HG02943 (cell line): ENCODE results near the gene STAT4.

Experiments
- ATAC-seq: cut with Tn5 transposase; IDR thresholded peaks from one replicate; pipeline ENCODE4 v1.9.1; 2021; ENCODE audit warnings: mild to moderate bottlenecking, low read depth, moderate library complexity; ENCODE audit not compliant: unreplicated experiment

Gene STAT4

GRCh38 chr2:191150600-191151330 is at the start of gene STAT4:
TSS of gene STAT4 (minus strand) at chr2:191150994. CDS start at chr2:191148203, 2,791 bp downstream.
- peak; percentile 87 for ATAC-seq

GRCh38 chr2:191199929-191200512 is 49.2 kb upstream of the STAT4 start:
- no peak for ATAC-seq

GRCh38 chr2:191198271-191198670 is 47.5 kb upstream of the STAT4 start:
- ATAC-seq: no peak

- no peak for ATAC-seq
These were observed 46.3 kb upstream of the STAT4 start for GRCh38 chr2:191197096-191197495.

GRCh38 chr2:191195021-191195420 is 44.2 kb upstream of the STAT4 start:
- ATAC-seq: no peak

GRCh38 chr2:191190861-191191552 is 40.2 kb upstream of the STAT4 start:
- ATAC-seq: no peak

GRCh38 chr2:191190435-191190834 is 39.6 kb upstream of the STAT4 start:
- no peak for ATAC-seq

GRCh38 chr2:191189112-191189635 is 38.4 kb upstream of the STAT4 start:
- ATAC-seq: no peak

GRCh38 chr2:191188550-191189093 is 37.8 kb upstream of the STAT4 start:
- no peak for ATAC-seq

GRCh38 chr2:191187105-191187829 is 36.5 kb upstream of the STAT4 start:
- no peak for ATAC-seq

GRCh38 chr2:191184457-191184856 is 33.7 kb upstream of the STAT4 start:
- ATAC-seq: no peak

GRCh38 chr2:191183516-191183915 is 32.7 kb upstream of the STAT4 start:
- no peak for ATAC-seq

GRCh38 chr2:191183081-191183480 is 32.3 kb upstream of the STAT4 start:
- no peak for ATAC-seq

- ATAC-seq: no peak
These were observed 29.9 kb upstream of the STAT4 start for GRCh38 chr2:191180713-191181112.

- ATAC-seq: no peak
These were observed 29.5 kb upstream of the STAT4 start for GRCh38 chr2:191180276-191180675.

GRCh38 chr2:191178806-191179514 is 28.2 kb upstream of the STAT4 start:
- no peak for ATAC-seq

- ATAC-seq: no peak
These were observed 27.2 kb upstream of the STAT4 start for GRCh38 chr2:191177751-191178736.

- no peak for ATAC-seq
These were observed 26.1 kb upstream of the STAT4 start for GRCh38 chr2:191176801-191177438.
